ENCODE results near the gene ARPC1B. TPM values are rescaled to one million over a fixed set of nuclear protein-coding genes. Genes with fewer than 3 reads are reported as not detected.

The ARPC1B gene
- total and polyA plus RNA-seq, 2 of the 4 experiments (the other 2 are of a cell fraction), result 351 to 488 TPM

GRCh38 chr7:99325592-99326407, 48.7 kb upstream of the ARPC1B start, which contains the start of gene ARPC1A (continued):
- TF ChIP-seq CTCF (conservative IDR thresholded peaks at IDR 0.05; ENCODE audit: low read depth, low read length), result peak; percentile 33

- peaks cover 24% of the 10 kb centered on the region for H4K20me1 ChIP-seq (ENCODE audit: insufficient read depth, low read length)
- H3K79me1 ChIP-seq (ENCODE audit: low read depth in 1 of 2, low read length in 2 of 2), result peaks cover 13 to 35% of the 10 kb centered on the region in 2 experiments; a peak in 3 of 4 replicates
- BruUV-seq (replicated peaks), result no TSS peak
- peak overlapping the region; percentile 82 for H3K4ac ChIP-seq (ENCODE audit: low read depth, low read length)
- H3K36me3 ChIP-seq (ENCODE audit: control insufficient read depth, insufficient read depth, low read length), result no peaks in the 10 kb centered on the region
- peak overlapping the region; percentile 86 for H3K27ac ChIP-seq (ENCODE audit: insufficient read depth, low read length)
- peak overlapping the region; percentile 94 for H3K4me2 ChIP-seq (ENCODE audit: low read depth, low read length)
- H3K18ac ChIP-seq (ENCODE audit: low read depth, low read length), result no peak overlapping the region
- in situ Hi-C loops (cut with MboI; ENCODE audit: low sequenced_read_pairs) (no loop called here), intact Hi-C loops (cut with micrococcal nuclease) (loop anchor here (5.0 kb wide), 2 partner anchors 184 to 284 kb away; partner anchors contain the start of gene SMURF1), dilution Hi-C loops (cut with HindIII; ENCODE audit: low sequenced_read_pairs, unreplicated experiment) (no loop called here)
- H3K9me1 ChIP-seq (ENCODE audit: insufficient read depth, low read length), result peaks cover 6% of the 10 kb centered on the region; the same call in 1 of the 2 replicates
- no peaks in the 10 kb centered on the region for H3K27me3 ChIP-seq (ENCODE audit: control insufficient read depth, insufficient read depth, low read length)
- peak overlapping the region; percentile 3 for H2BK5ac ChIP-seq (ENCODE audit: low read depth, low read length, poor library complexity, severe bottlenecking)
- peak overlapping the region; percentile 79 for H3K56ac ChIP-seq (ENCODE audit: extremely low read depth, insufficient read depth, low read length)
- POLR2A ChIA-PET (ENCODE audit: unreplicated experiment), result interaction anchor here (1.0 kb wide), 1 partner anchor 53 kb away, joined by 4 read pairs; no protein-coding TSS in a partner anchor
- peaks cover 6% of the 10 kb centered on the region for H3K4me1 ChIP-seq (ENCODE audit: control insufficient read depth, insufficient read depth, low read length)
- H3K9me3 ChIP-seq (ENCODE audit: control insufficient read depth, insufficient read depth, low read length), result no peaks in the 10 kb centered on the region
- H2AK5ac ChIP-seq (ENCODE audit: low read depth, low read length), result peak overlapping the region; percentile 85
- peak overlapping the region; percentile 1; the same call in 1 of the 2 replicates for H4K5ac ChIP-seq (ENCODE audit: low read depth, low read length)
- peak overlapping the region; percentile 47; the same call in 1 of the 2 replicates for H4K91ac ChIP-seq (ENCODE audit: insufficient read depth, low read depth, low read length)
- WGBS, 2 experiments (ENCODE audit: extremely low coverage in 2 of 2, insufficient read length in 1 of 2), result no CpG with 5 or more reads among the region's 10 CpGs
- ATAC-seq (ENCODE audit: low read depth) (no peak), DNase-seq (no peak)
- peak overlapping the region; percentile 32 to 50; a peak in 3 of 4 replicates for H4K8ac ChIP-seq (ENCODE audit: low read depth in 2 of 2, low read length in 2 of 2)
- peak overlapping the region; percentile 77 for H3K14ac ChIP-seq (replicated peaks; ENCODE audit: low read depth, low read length)
- no peak overlapping the region for H2BK120ac ChIP-seq (ENCODE audit: low read depth, low read length)
- peak overlapping the region; percentile 69 for H3K23ac ChIP-seq (ENCODE audit: low read depth, low read length)
- CTCF ChIA-PET, result no interaction called here
- H2BK15ac ChIP-seq (ENCODE audit: low read depth, low read length), result no peak overlapping the region
- peak overlapping the region; percentile 97 for H2AFZ ChIP-seq (replicated peaks; ENCODE audit: low read length, poor library complexity)
- peak overlapping the region; percentile 75 for H3K9ac ChIP-seq (ENCODE audit: low read depth, low read length)
- H3K4me3 ChIP-seq (ENCODE audit: insufficient read depth, low read depth, low read length), result peak overlapping the region; percentile 82
- peak overlapping the region; percentile 96 for H2AK9ac ChIP-seq (replicated peaks; ENCODE audit: low read depth, low read length, poor library complexity)
- no peak overlapping the region for H2BK20ac ChIP-seq (ENCODE audit: low read depth, low read length)
- no peak for TF ChIP-seq CEBPB (IDR thresholded peaks at IDR 0.05; ENCODE audit: low read depth, low read length)
- TF ChIP-seq RCOR1 (IDR thresholded peaks at IDR 0.05; ENCODE audit: insufficient replicate concordance, low read length), result no peak
- TF ChIP-seq ELK1 (IDR thresholded peaks at IDR 0.05; ENCODE audit: borderline replicate concordance, low read depth, low read length), result no peak
- no peak for TF ChIP-seq CHD1 (IDR thresholded peaks at IDR 0.05; ENCODE audit: low read depth, low read length)
- no peak for TF ChIP-seq NFE2L2 (IDR thresholded peaks at IDR 0.05; ENCODE audit: low read depth, low read length)
- TF ChIP-seq POLR2A (IDR thresholded peaks at IDR 0.05; ENCODE audit: low read depth, low read length), result no peak
- no peak for TF ChIP-seq SMC3 (IDR thresholded peaks at IDR 0.05; ENCODE audit: low read depth, low read length)
- no peak for TF ChIP-seq BHLHE40 (IDR thresholded peaks at IDR 0.05; ENCODE audit: low read depth, low read length)
- no peak for TF ChIP-seq MXI1 (IDR thresholded peaks at IDR 0.05; ENCODE audit: borderline replicate concordance, low read depth, low read length)
- TF ChIP-seq MAFK (IDR thresholded peaks at IDR 0.05; ENCODE audit: low read depth, low read length), result no peak
- no peak for TF ChIP-seq RAD21 (IDR thresholded peaks at IDR 0.05; ENCODE audit: low read length)
- no peak for TF ChIP-seq FOS (IDR thresholded peaks at IDR 0.05; ENCODE audit: low read depth, low read length)
- no peak for TF ChIP-seq MAZ (IDR thresholded peaks at IDR 0.05; ENCODE audit: borderline replicate concordance, low read depth, low read length)
Measured at GRCh38 chr7:99326408-99326782, 48.1 kb upstream of the ARPC1B start.
